ENCODE data around the gene AK8.
"Not testable (repeated sequence)": the region's sequence is repeated elsewhere in the genome, so short reads cannot be mapped to it uniquely, and the experiment has no call there.

The AK8 gene

GRCh38 chr9:132721661-132722060, 156.4 kb downstream of the AK8 start:
- H3K9ac ChIP-seq (ENCODE audit: low read length), result no peak overlapping the region
- H3K4me2 ChIP-seq (ENCODE audit: low read length), result no peak overlapping the region
- H3K9me3 ChIP-seq (ENCODE audit: insufficient read depth, low read length), result no peaks in the 10 kb centered on the region
- H4K20me1 ChIP-seq (ENCODE audit: insufficient read depth, low read length), result no peaks in the 10 kb centered on the region
- no peak overlapping the region for H2AFZ ChIP-seq (ENCODE audit: low read depth, low read length)
- no peak overlapping the region for H3K4me3 ChIP-seq (ENCODE audit: low read length)
- H3K36me3 ChIP-seq (replicated peaks; ENCODE audit: low read depth, low read length), result no peaks in the 10 kb centered on the region
- H3K79me2 ChIP-seq (ENCODE audit: low read length), result no peaks in the 10 kb centered on the region
- H3K4me1 ChIP-seq (ENCODE audit: low read length), result no peaks in the 10 kb centered on the region
- peaks cover 2% of the 10 kb centered on the region; the same call in 1 of the 2 replicates for H3K27me3 ChIP-seq (ENCODE audit: low read depth, low read length)
- H3K27ac ChIP-seq (ENCODE audit: low read length), result no peak overlapping the region
- no peak for TF ChIP-seq EZH2phosphoT487 (IDR thresholded peaks at IDR 0.05; ENCODE audit: low read depth)
- TF ChIP-seq CTCF (IDR thresholded peaks at IDR 0.05; ENCODE audit: low read depth, low read length), result no peak

GRCh38 chr9:132718381-132718928, 159.6 kb downstream of the AK8 start:
- H4K20me1 ChIP-seq (ENCODE audit: insufficient read depth, low read length); H3K27me3 ChIP-seq (ENCODE audit: low read depth, low read length); H3K4me3 ChIP-seq (ENCODE audit: low read length); H3K4me2 ChIP-seq (ENCODE audit: low read length); H2AFZ ChIP-seq (ENCODE audit: low read depth, low read length); H3K9me3 ChIP-seq (ENCODE audit: insufficient read depth, low read length); H3K9ac ChIP-seq (ENCODE audit: low read length); H3K4me1 ChIP-seq (ENCODE audit: low read length); H3K27ac ChIP-seq (ENCODE audit: low read length); H3K79me2 ChIP-seq (ENCODE audit: low read length); H3K36me3 ChIP-seq (replicated peaks; ENCODE audit: low read depth, low read length): not testable (repeated sequence)

- Histone ChIP-seq H3K4me1 (ENCODE audit: low read length) (no peaks in the 10 kb centered on the region), H3K27ac (ENCODE audit: low read length) (no peak overlapping the region), H4K20me1 (ENCODE audit: insufficient read depth, low read length) (no peaks in the 10 kb centered on the region), H3K4me3 (ENCODE audit: low read length) (no peak overlapping the region), H3K27me3 (ENCODE audit: low read depth, low read length) (no peaks in the 10 kb centered on the region), H3K9me3 (ENCODE audit: insufficient read depth, low read length) (no peaks in the 10 kb centered on the region), H3K79me2 (ENCODE audit: low read length) (no peaks in the 10 kb centered on the region), H2AFZ (ENCODE audit: low read depth, low read length) (no peak overlapping the region), H3K9ac (ENCODE audit: low read length) (no peak overlapping the region), H3K36me3 (replicated peaks; ENCODE audit: low read depth, low read length) (no peaks in the 10 kb centered on the region), H3K4me2 (ENCODE audit: low read length) (no peak overlapping the region)
- TF ChIP-seq CTCF (IDR thresholded peaks at IDR 0.05; ENCODE audit: low read depth, low read length), result no peak
- TF ChIP-seq EZH2phosphoT487 (IDR thresholded peaks at IDR 0.05; ENCODE audit: low read depth), result no peak
Measured at GRCh38 chr9:132717326-132717945, 160.6 kb downstream of the AK8 start.

GRCh38 chr9:132716007-132716406, 162.1 kb downstream of the AK8 start:
- H3K4me1 ChIP-seq (ENCODE audit: low read length), result no peaks in the 10 kb centered on the region
- H3K36me3 ChIP-seq (replicated peaks; ENCODE audit: low read depth, low read length), result no peaks in the 10 kb centered on the region
- no peak overlapping the region for H3K9ac ChIP-seq (ENCODE audit: low read length)
- no peak overlapping the region for H2AFZ ChIP-seq (ENCODE audit: low read depth, low read length)
- H3K27me3 ChIP-seq (ENCODE audit: low read depth, low read length), result no peaks in the 10 kb centered on the region
- no peak overlapping the region for H3K4me2 ChIP-seq (ENCODE audit: low read length)
- H3K27ac ChIP-seq (ENCODE audit: low read length), result no peak overlapping the region
- H3K4me3 ChIP-seq (ENCODE audit: low read length), result no peak overlapping the region
- no peaks in the 10 kb centered on the region for H3K79me2 ChIP-seq (ENCODE audit: low read length)
- H3K9me3 ChIP-seq (ENCODE audit: insufficient read depth, low read length), result no peaks in the 10 kb centered on the region
- no peak for TF ChIP-seq CTCF (IDR thresholded peaks at IDR 0.05; ENCODE audit: low read depth, low read length)
- no peak for TF ChIP-seq EZH2phosphoT487 (IDR thresholded peaks at IDR 0.05; ENCODE audit: low read depth)
- H4K20me1 ChIP-seq (ENCODE audit: insufficient read depth, low read length), result no peaks in the 10 kb centered on the region

All from OCI-LY3 (cell line).